Bronchial epithelial cell (primary cell): ENCODE results near the gene USP5. TPM values are rescaled to one million over a fixed set of nuclear protein-coding genes. Genes with fewer than 3 reads are reported as not detected.

Source experiments
- DNase-seq: peaks from one replicate; pipeline ENCODE4 v3.0.0-alpha.2; 2010; ENCODE audit warnings: low read depth
- FAIRE-seq: peaks from 2 replicates; lab custom pipeline; 2011; peaks lifted over from hg19 to GRCh38; lab: Jason Lieb, UNC
- H3K27me3 ChIP-seq: 2 replicates; pipeline ENCODE4 v1.5.1; 2011; ENCODE audit warnings: low read length; ENCODE audit not compliant: control insufficient read depth, insufficient read depth
- H3K36me3 ChIP-seq: 2 replicates; pipeline ENCODE4 v1.5.1; 2011; ENCODE audit warnings: low read length; ENCODE audit not compliant: control insufficient read depth, insufficient read depth
- H3K4me3 ChIP-seq: 2 replicates; pipeline ENCODE4 v1.5.1; 2011; ENCODE audit warnings: mild to moderate bottlenecking, low read depth, low read length, control low read depth
- total RNA-seq: library from RNA; depleted of rRNA; stranded (reverse); fragments of >200 nt; gene quantifications from 2 replicates; pipeline ENCODE4 v1.2.1, GENCODE V29; 2014
- TF ChIP-seq, protein P1 (sequence below): IDR thresholded peaks from 2 replicates; pipeline ENCODE4 v1.5.1; 2011; ENCODE audit warnings: mild to moderate bottlenecking, moderate library complexity, low read length, control low read depth, inconsistent platforms; ENCODE audit not compliant: insufficient read depth, severe bottlenecking

USP5 gene
- total RNA-seq, 1 donor from 2014 or later: 45.0 TPM

DNA sequence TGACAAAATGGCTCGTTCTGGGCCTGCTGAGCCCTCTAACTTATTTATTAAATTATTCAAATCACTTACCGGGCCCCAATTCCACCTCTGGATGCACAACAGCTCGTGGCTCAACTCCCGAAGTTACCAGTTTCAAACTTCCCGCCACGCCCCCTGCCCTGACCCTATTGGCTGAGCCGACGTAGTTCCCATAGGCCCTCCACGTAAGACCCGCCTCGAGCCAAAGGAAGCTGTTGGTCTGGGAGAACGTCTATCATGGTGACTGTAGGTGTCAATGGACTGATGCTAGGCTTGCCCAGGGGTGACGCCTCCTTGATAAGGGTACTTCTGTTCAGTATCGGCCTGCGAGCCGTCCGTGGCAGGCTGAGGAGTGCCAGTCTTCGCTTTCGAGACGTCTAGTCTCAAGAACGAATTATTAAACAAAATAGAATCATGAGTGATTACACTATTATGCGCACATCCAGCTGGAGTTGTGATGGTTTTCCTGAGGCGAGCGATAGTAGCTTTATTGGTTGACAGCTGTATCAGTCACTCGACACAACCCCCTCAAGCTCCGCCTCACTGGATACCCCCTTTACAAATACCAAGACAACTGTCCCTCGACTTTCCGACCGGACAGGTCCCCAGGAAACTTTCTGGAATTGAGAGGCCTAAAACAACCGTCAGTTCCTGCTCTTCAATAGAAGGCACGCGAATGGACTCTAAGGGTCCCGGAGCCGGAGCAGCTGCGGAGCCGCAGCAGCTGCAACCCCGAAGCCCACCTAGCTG lies 613 bp upstream of the USP5 start, which contains the start of gene CDCA3:
CDCA3 (minus strand) TSS at position 134 of the 768 bp plus-strand sequence. CDS start 334 bp downstream, outside the sequence.
- TF ChIP-seq, protein P1, sequence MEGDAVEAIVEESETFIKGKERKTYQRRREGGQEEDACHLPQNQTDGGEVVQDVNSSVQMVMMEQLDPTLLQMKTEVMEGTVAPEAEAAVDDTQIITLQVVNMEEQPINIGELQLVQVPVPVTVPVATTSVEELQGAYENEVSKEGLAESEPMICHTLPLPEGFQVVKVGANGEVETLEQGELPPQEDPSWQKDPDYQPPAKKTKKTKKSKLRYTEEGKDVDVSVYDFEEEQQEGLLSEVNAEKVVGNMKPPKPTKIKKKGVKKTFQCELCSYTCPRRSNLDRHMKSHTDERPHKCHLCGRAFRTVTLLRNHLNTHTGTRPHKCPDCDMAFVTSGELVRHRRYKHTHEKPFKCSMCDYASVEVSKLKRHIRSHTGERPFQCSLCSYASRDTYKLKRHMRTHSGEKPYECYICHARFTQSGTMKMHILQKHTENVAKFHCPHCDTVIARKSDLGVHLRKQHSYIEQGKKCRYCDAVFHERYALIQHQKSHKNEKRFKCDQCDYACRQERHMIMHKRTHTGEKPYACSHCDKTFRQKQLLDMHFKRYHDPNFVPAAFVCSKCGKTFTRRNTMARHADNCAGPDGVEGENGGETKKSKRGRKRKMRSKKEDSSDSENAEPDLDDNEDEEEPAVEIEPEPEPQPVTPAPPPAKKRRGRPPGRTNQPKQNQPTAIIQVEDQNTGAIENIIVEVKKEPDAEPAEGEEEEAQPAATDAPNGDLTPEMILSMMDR: no peak
- peaks cover 5% of the 10 kb centered on the region for H3K36me3 ChIP-seq
- no peaks in the 10 kb centered on the region for H3K27me3 ChIP-seq
- H3K4me3 ChIP-seq: peak within 1 kb of the TSS; percentile 79
- DNase-seq: peak; percentile 98
- FAIRE-seq: no peak

DNA sequence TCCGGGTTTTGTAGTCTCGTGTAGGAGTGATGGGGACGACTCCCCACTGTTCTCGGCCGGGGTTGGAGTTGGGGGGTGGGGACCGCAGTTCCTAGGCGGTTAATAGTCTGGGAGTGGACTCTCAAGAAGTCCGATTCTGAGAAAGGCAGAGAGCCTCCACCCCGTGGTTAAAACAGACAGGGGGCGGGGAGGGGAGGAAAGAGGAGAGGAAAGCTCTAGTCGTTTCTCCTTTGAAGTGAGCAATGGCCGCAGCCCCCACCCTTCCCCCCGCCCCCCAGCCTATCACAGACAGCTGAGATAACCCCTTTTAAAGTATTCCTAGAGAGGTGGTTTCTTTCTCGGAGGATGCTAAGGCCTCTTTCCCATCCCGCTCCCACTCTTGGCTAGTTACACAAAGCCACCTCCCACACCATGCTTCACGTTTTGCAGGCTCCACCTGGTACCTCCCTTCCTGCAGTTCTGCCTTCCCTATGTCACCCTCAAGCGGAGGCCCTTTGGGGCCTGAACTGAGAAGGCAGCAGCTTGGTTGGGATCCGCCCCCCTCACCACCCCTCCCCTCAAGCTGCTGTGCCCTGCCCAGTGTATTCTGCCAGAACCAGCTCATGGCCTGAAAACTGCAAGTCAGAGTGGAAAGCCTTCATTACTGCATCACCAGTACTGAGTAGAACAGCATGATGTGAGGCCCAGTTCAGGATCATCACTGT lies 853 bp downstream of the USP5 start:
- Histone ChIP-seq H3K36me3 (peaks cover 11% of the 10 kb centered on the region), H3K27me3 (no peaks in the 10 kb centered on the region), H3K4me3 (peak overlapping the region; percentile 79)
- TF ChIP-seq, protein P1: no peak
- FAIRE-seq (peak; percentile 43), DNase-seq (peak; percentile 81)

GRCh38 chr12:6853626-6854025 lies 1.7 kb downstream of the USP5 start:
- FAIRE-seq (no peak), DNase-seq (no peak)
- no peaks in the 10 kb centered on the region for H3K27me3 ChIP-seq
- H3K36me3 ChIP-seq: peaks cover 16% of the 10 kb centered on the region
- TF ChIP-seq, protein P1: no peak
- no peak overlapping the region for H3K4me3 ChIP-seq

- peaks cover 20% of the 10 kb centered on the region for H3K36me3 ChIP-seq
- no peaks in the 10 kb centered on the region for H3K27me3 ChIP-seq
- TF ChIP-seq, protein P1: no peak
- FAIRE-seq (no peak), DNase-seq (no peak)
- no peak overlapping the region for H3K4me3 ChIP-seq
Observed at GRCh38 chr12:6854036-6854435, 2.1 kb downstream of the USP5 start.

DNA sequence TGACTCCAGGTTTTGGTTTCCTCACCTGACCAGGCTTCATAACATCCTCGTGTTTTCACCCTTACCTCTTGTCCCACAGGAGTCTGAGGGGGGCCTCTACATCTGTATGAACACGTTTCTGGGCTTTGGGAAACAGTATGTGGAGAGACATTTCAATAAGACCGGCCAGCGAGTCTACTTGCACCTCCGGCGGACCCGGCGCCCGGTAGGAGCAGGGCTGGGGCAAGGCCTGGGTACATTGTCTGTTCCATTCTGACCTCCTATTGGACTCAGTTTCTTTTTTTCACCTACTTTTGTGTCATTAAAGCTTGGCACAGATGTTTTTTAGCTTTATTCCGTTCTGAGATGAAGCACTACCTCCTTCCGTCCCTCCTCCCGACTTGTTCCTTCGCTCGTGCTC lies 3.4 kb downstream of the USP5 start:
- FAIRE-seq: no peak
- Histone ChIP-seq H3K36me3 (peaks cover 26% of the 10 kb centered on the region), H3K4me3 (no peak overlapping the region), H3K27me3 (no peaks in the 10 kb centered on the region)
- TF ChIP-seq, protein P1: no peak
- DNase-seq: no peak
